Naive thymus-derived CD4-positive, alpha-beta T cell (primary cell): ENCODE results near the gene SNX18. TPM values are rescaled to one million over a fixed set of nuclear protein-coding genes. Genes with fewer than 3 reads are reported as not detected.

Experiments
- ATAC-seq: fragments of 150-1000 bp; cut with Tn5 transposase; 2 replicates; pipeline ENCODE4 v1.10.0; 2021; ENCODE audit warnings: mild to moderate bottlenecking, moderate library complexity
- CTCF ChIA-PET: fragments of 350-600 bp; sonication (Branson Sonifier 250); formaldehyde crosslinking; loops from one replicate; lab custom pipeline; 2021; ENCODE audit warnings: antibody characterized with exemption; lab: Charles Lee
- POLR2A ChIA-PET: fragments of 350-600 bp; sonication (Branson Sonifier 250); formaldehyde crosslinking; loops from one replicate; lab custom pipeline; 2021; ENCODE audit warnings: antibody characterized with exemption, inconsistent platforms; lab: Charles Lee
- DNase-seq, 9 donors: peaks; one replicate each; pipeline versions ENCODE4 v3.0.0 to v3.0.0-alpha.2; 2020 to 2022; ENCODE audit warnings: mixed read lengths in 1 of 9
- H3K27ac ChIP-seq: one replicate; pipeline ENCODE4 v1.7.0; 2013; ENCODE audit warnings: mild to moderate bottlenecking, low read depth, low read length, moderate library complexity
- H3K27me3 ChIP-seq, 2 donors: one replicate each; pipeline ENCODE4 v1.7.0; 2013; ENCODE audit warnings: low read length in 2 of 2, mild to moderate bottlenecking in 2 of 2, moderate library complexity in 2 of 2; ENCODE audit not compliant: control insufficient read depth in 2 of 2, insufficient read depth in 2 of 2
- H3K36me3 ChIP-seq, 3 experiments: 1 replicate in 2 of 3; 2 replicates in 1 of 3; pipeline ENCODE4 v1.7.0; 2013; ENCODE audit warnings: low read length in 3 of 3, mild to moderate bottlenecking in 3 of 3, moderate library complexity in 1 of 3; ENCODE audit not compliant: insufficient read depth in 3 of 3, control insufficient read depth in 2 of 3
- H3K4me1 ChIP-seq, 2 donors: one replicate each; pipeline ENCODE4 v1.7.0; 2013; ENCODE audit warnings: low read length in 2 of 2, mild to moderate bottlenecking in 2 of 2, moderate library complexity in 1 of 2; ENCODE audit not compliant: control insufficient read depth in 2 of 2, insufficient read depth in 2 of 2
- H3K4me3 ChIP-seq: 2 replicates; pipeline ENCODE4 v1.7.0; 2013; ENCODE audit warnings: mild to moderate bottlenecking, low read length
- H3K9me3 ChIP-seq, 3 experiments: 1 replicate in 2 of 3; 2 replicates in 1 of 3; pipeline ENCODE4 v1.7.0; 2013; ENCODE audit warnings: low read length in 3 of 3; ENCODE audit not compliant: control insufficient read depth in 2 of 3
- H3K27ac Mint-ChIP-seq, 9 donors: one replicate each; pipeline ENCODE4 v1.8.0; 2020 to 2022; ENCODE audit warnings: mixed read lengths in 9 of 9, mild to moderate bottlenecking in 8 of 9, moderate library complexity in 5 of 9, inconsistent platforms in 2 of 9
- H3K27me3 Mint-ChIP-seq, 5 donors: one replicate each; pipeline ENCODE4 v1.8.0; 2021 to 2022; ENCODE audit warnings: mixed read lengths in 5 of 5, mild to moderate bottlenecking in 1 of 5
- H3K36me3 Mint-ChIP-seq, 5 donors: one replicate each; pipeline ENCODE4 v1.8.0; 2020 to 2022; ENCODE audit warnings: mixed read lengths in 5 of 5, mild to moderate bottlenecking in 3 of 5, inconsistent platforms in 1 of 5
- H3K4me1 Mint-ChIP-seq, 7 donors: one replicate each; pipeline ENCODE4 v1.8.0; 2020 to 2022; ENCODE audit warnings: mixed read lengths in 7 of 7, mild to moderate bottlenecking in 3 of 7, inconsistent platforms in 1 of 7
- H3K4me3 Mint-ChIP-seq, 10 donors: one replicate each; pipeline ENCODE4 v1.8.0; 2020 to 2022; ENCODE audit warnings: mild to moderate bottlenecking in 10 of 10, mixed read lengths in 10 of 10, moderate library complexity in 6 of 10, inconsistent platforms in 2 of 10
- H3K9me3 Mint-ChIP-seq, 11 donors: one replicate each; pipeline ENCODE4 v1.8.0; 2020 to 2022; ENCODE audit warnings: mixed read lengths in 11 of 11, mild to moderate bottlenecking in 4 of 11, inconsistent platforms in 1 of 11, moderate library complexity in 1 of 11
- intact Hi-C, 2 donors: fragments of 100-400 bp; cut with micrococcal nuclease; formaldehyde crosslinking; loops; one replicate each; pipeline ENCODE4 v1.15.1; 2023
- polyA plus RNA-seq, 2 donors: library from polyadenylated mRNA; unstranded; fragments of 300-500 nt; fragmentation: Illumina TruSeq; gene quantifications; one replicate each; pipeline ENCODE4 v1.2.3, GENCODE V29; 2021
- total RNA-seq, 6 experiments: library from RNA in 5 of 6; stranded (reverse) in 5 of 6; gene quantifications; 1 replicate in 5 of 6; 2 replicates in 1 of 6; pipeline ENCODE4 v1.2.3 and lab custom pipeline; 2021 to 2026

Gene SNX18
- total and polyA plus RNA-seq, 7 experiments from 2014 or later, result 3.2 to 40.9 (median 24.6) TPM

GRCh38 chr5:54520940-54521339 is 3.4 kb downstream of the SNX18 start:
- DNase-seq, result no peak
- Mint-ChIP-seq H3K9me3 (no peaks in the 10 kb centered on the region), H3K27me3 (peaks cover 0 to 12% (median 0%) of the 10 kb centered on the region in 5 donors), H3K27ac (peak overlapping the region in 4 of 9 donors; percentile 31 to 81 (median 58)), H3K4me3 (peak overlapping the region in 9 of 10 donors; percentile 82 to 94 (median 92)), H3K36me3 (peaks cover 0 to 38% (median 3%) of the 10 kb centered on the region in 5 donors), H3K4me1 (peaks cover 40 to 66% (median 50%) of the 10 kb centered on the region in 7 donors)
- intact Hi-C loops, result no loop called here
- no peaks in the 10 kb centered on the region for H3K27me3 ChIP-seq
- ChIA-PET CTCF (interaction anchor here (0.6 kb wide), 1 partner anchor 134 kb away, joined by 3 read pairs; no protein-coding TSS in a partner anchor), POLR2A (no interaction called here)
- no peak for ATAC-seq
- peaks cover 43 to 48% of the 10 kb centered on the region in 2 donors for H3K4me1 ChIP-seq
- H3K4me3 ChIP-seq, result peak overlapping the region; percentile 62
- no peaks in the 10 kb centered on the region for H3K9me3 ChIP-seq
- H3K27ac ChIP-seq, result no peak overlapping the region
- H3K36me3 ChIP-seq, result peaks cover 0 to 3% (median 0%) of the 10 kb centered on the region in 3 experiments

GRCh38 chr5:54521856-54522479 is 4.4 kb downstream of the SNX18 start:
- H3K4me1 ChIP-seq, result peaks cover 50 to 54% of the 10 kb centered on the region in 2 donors
- ChIA-PET POLR2A (no interaction called here), CTCF (interaction anchor here (0.8 to 0.9 kb wide), 2 partner anchors 8 to 323 kb away, joined by 3 to 4 read pairs; no protein-coding TSS in a partner anchor)
- Mint-ChIP-seq H3K4me3 (peak overlapping the region in 9 of 10 donors; percentile 53 to 94 (median 83)), H3K27me3 (peaks cover 0 to 4% (median 0%) of the 10 kb centered on the region in 5 donors), H3K27ac (peak overlapping the region in 1 of 9 donors; percentile 32), H3K4me1 (peaks cover 38 to 59% (median 50%) of the 10 kb centered on the region in 7 donors), H3K36me3 (peaks cover 0 to 38% (median 3%) of the 10 kb centered on the region in 5 donors), H3K9me3 (no peaks in the 10 kb centered on the region)
- no peaks in the 10 kb centered on the region for H3K9me3 ChIP-seq
- peak overlapping the region; percentile 62 for H3K4me3 ChIP-seq
- H3K36me3 ChIP-seq, result peaks cover 0 to 3% (median 0%) of the 10 kb centered on the region in 3 experiments
- intact Hi-C loops, result no loop called here
- no peaks in the 10 kb centered on the region for H3K27me3 ChIP-seq
- DNase-seq (no peak), ATAC-seq (no peak)
- no peak overlapping the region for H3K27ac ChIP-seq

DNA sequence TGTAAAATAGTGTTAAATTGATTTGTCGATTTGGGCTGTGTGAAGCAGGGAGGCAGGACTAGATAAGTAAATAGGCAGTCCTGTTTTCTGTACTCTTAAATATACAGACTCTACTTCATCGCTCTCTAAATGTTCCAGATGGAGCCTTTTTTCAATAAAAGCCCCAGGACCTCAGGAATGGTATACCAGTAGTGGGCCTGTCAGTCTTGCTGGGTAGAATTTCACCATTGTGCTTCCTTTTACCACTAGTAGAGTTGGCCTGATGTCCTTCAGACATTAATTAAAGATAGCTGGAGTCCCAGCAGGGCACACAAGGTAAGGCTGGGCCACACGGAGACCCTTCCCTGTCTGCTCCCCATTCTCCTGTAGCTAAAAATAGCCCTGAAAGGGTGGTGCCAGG is 6.0 kb downstream of the SNX18 start:
- ChIA-PET CTCF (interaction anchor here (0.6 kb wide), 1 partner anchor 30 kb away, joined by 3 read pairs; no protein-coding TSS in a partner anchor), POLR2A (interaction anchor here (0.6 kb wide), 1 partner anchor 417 kb away, joined by 3 read pairs; no protein-coding TSS in a partner anchor)
- intact Hi-C loops, result no loop called here
- peak overlapping the region in 1 of 9 donors; percentile 19 for H3K27ac Mint-ChIP-seq
- Histone ChIP-seq H3K36me3 (no peaks in the 10 kb centered on the region), H3K9me3 (no peaks in the 10 kb centered on the region), H3K27ac (no peak overlapping the region), H3K27me3 (no peaks in the 10 kb centered on the region), H3K4me3 (no peak overlapping the region), H3K4me1 (peaks cover 52 to 60% of the 10 kb centered on the region in 2 donors)
- no peak for ATAC-seq
- no peaks in the 10 kb centered on the region for H3K27me3 Mint-ChIP-seq
- H3K4me3 Mint-ChIP-seq, result peak overlapping the region in 6 of 10 donors; percentile 30 to 82 (median 60)
- H3K36me3 Mint-ChIP-seq, result peaks cover 0 to 37% (median 3%) of the 10 kb centered on the region in 5 donors
- H3K4me1 Mint-ChIP-seq, result peaks cover 33 to 57% (median 50%) of the 10 kb centered on the region in 7 donors
- no peak for DNase-seq
- no peaks in the 10 kb centered on the region for H3K9me3 Mint-ChIP-seq

GRCh38 chr5:54524082-54524481 is 6.5 kb downstream of the SNX18 start:
- no peak for ATAC-seq
- peaks cover 28 to 55% (median 48%) of the 10 kb centered on the region in 7 donors for H3K4me1 Mint-ChIP-seq
- H3K36me3 ChIP-seq, result no peaks in the 10 kb centered on the region
- H3K4me3 ChIP-seq, result no peak overlapping the region
- H3K9me3 ChIP-seq, result no peaks in the 10 kb centered on the region
- ChIA-PET CTCF (no interaction called here), POLR2A (interaction anchor here (0.6 kb wide), 2 partner anchors 78 to 416 kb away, joined by 3 read pairs; no protein-coding TSS in a partner anchor)
- H3K9me3 Mint-ChIP-seq, result no peaks in the 10 kb centered on the region
- no peak overlapping the region for H3K27ac ChIP-seq
- H3K4me1 ChIP-seq, result peaks cover 47 to 54% of the 10 kb centered on the region in 2 donors
- H3K27ac Mint-ChIP-seq, result peak overlapping the region in 1 of 9 donors; percentile 19
- no peaks in the 10 kb centered on the region for H3K27me3 ChIP-seq
- peaks cover 0 to 32% (median 3%) of the 10 kb centered on the region in 5 donors for H3K36me3 Mint-ChIP-seq
- peak overlapping the region in 7 of 10 donors; percentile 30 to 82 (median 58) for H3K4me3 Mint-ChIP-seq
- intact Hi-C loops, result no loop called here
- no peak for DNase-seq
- H3K27me3 Mint-ChIP-seq, result no peaks in the 10 kb centered on the region

DNA sequence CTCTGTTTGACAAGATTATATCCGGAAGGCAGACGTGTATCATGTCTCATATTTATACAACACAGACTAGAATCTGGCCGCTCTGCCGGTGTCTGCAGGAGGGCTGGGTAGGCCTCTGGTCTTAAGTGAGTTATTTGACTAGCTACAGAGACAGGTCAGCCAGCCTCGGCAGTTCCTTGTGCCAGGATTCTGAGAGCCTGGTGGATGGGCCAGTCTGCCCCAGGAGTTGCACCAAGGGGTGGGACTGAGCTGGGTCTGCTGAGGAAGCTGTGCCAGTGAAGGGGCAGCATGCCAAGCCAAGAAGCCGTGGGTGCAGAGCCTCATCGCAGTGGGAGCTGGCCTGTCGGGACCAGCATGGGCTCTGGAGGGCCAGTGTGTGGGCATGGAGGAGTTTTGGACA is 7.1 kb downstream of the SNX18 start:
- Histone ChIP-seq H3K9me3 (no peaks in the 10 kb centered on the region), H3K27ac (no peak overlapping the region), H3K36me3 (no peaks in the 10 kb centered on the region), H3K27me3 (no peaks in the 10 kb centered on the region), H3K4me1 (peaks cover 43 to 49% of the 10 kb centered on the region in 2 donors), H3K4me3 (no peak overlapping the region)
- H3K36me3 Mint-ChIP-seq, result peaks cover 0 to 26% (median 3%) of the 10 kb centered on the region in 5 donors
- ATAC-seq (no peak), DNase-seq (no peak)
- intact Hi-C loops, result no loop called here
- no peaks in the 10 kb centered on the region for H3K27me3 Mint-ChIP-seq
- H3K4me3 Mint-ChIP-seq, result peak overlapping the region in 3 of 10 donors; percentile 2 to 42 (median 14)
- peaks cover 22 to 50% (median 42%) of the 10 kb centered on the region in 7 donors for H3K4me1 Mint-ChIP-seq
- H3K9me3 Mint-ChIP-seq, result no peaks in the 10 kb centered on the region
- H3K27ac Mint-ChIP-seq, result peak overlapping the region in 2 of 9 donors; percentile 19 to 66
- ChIA-PET CTCF (interaction anchor here (0.5 to 0.7 kb wide), 2 partner anchors 342 to 1487 kb away, joined by 3 read pairs; no protein-coding TSS in a partner anchor), POLR2A (interaction anchor here (0.6 kb wide), 1 partner anchor 355 kb away, joined by 3 read pairs; no protein-coding TSS in a partner anchor)

DNA sequence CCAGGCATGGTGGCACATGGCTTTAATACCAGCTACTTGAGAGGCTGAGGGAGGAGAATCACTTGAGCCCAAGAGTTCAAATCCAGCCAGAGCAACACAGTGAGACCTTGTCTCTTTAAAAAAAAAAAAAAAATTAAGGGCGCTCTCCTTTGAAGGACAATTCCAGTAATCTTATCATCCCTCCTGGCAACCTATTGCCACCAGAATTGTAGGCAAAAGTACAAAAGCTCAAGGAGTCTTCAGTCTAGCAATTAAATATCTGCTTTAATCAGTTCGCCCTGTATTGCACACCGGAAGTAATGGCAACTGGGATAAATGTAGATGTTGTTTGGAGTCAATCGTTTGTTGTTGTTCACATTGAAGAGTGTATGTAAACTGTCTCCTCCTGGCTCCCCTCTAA is 7.7 kb downstream of the SNX18 start:
- H3K9me3 Mint-ChIP-seq, result no peaks in the 10 kb centered on the region
- CTCF ChIA-PET, result interaction anchor here (0.5 to 0.9 kb wide), 5 partner anchors 146 to 1486 kb away, joined by 3 to 4 read pairs (median 3); no protein-coding TSS in a partner anchor
- no peak overlapping the region for H3K27ac Mint-ChIP-seq
- H3K4me1 Mint-ChIP-seq, result peaks cover 19 to 50% (median 42%) of the 10 kb centered on the region in 7 donors
- no peaks in the 10 kb centered on the region for H3K27me3 Mint-ChIP-seq
- peaks cover 0 to 22% (median 3%) of the 10 kb centered on the region in 5 donors for H3K36me3 Mint-ChIP-seq
- H3K36me3 ChIP-seq, result no peaks in the 10 kb centered on the region
- no peak overlapping the region for H3K27ac ChIP-seq
- no peaks in the 10 kb centered on the region for H3K27me3 ChIP-seq
- H3K4me3 Mint-ChIP-seq, result peak overlapping the region in 3 of 10 donors; percentile 14 to 46 (median 30)
- H3K4me3 ChIP-seq, result no peak overlapping the region
- DNase-seq (no peak), ATAC-seq (no peak)
- peaks cover 43 to 44% of the 10 kb centered on the region in 2 donors for H3K4me1 ChIP-seq
- intact Hi-C loops, result no loop called here
- POLR2A ChIA-PET, result interaction anchor here (0.7 kb wide), 1 partner anchor 866 kb away, joined by 3 read pairs; no protein-coding TSS in a partner anchor
- H3K9me3 ChIP-seq, result no peaks in the 10 kb centered on the region
